ENCODE measurements around the gene HSFX3.
A peak's percentile ranks its signal among the peaks of the same experiment; 100 is the strongest.
"Not testable (repeated sequence)": the region's sequence is repeated elsewhere in the genome, so short reads cannot be mapped to it uniquely, and the experiment has no call there.

HSFX3 gene

DNA sequence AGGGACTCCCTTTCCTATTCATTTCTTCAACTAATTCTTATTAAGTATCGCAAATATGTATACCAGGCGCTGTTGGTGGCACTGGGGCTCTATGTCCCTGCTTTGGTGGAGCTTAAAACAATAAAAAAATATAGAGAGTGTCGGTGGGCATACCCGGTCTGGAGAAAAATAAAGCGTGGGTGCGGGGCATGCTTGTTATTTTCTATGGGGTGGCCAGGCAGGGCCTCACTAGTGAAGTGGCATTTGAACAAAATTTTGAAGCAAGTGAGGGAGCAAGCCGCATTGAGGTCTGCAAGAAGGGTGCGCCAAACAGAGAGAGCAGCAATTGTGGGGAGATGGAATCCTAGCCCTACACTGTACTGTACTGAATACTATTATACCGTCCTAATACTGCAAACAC, 44.1 kb downstream of the HSFX3 start:
- peak overlapping the region; percentile 66 for H3K27ac ChIP-seq

DNA sequence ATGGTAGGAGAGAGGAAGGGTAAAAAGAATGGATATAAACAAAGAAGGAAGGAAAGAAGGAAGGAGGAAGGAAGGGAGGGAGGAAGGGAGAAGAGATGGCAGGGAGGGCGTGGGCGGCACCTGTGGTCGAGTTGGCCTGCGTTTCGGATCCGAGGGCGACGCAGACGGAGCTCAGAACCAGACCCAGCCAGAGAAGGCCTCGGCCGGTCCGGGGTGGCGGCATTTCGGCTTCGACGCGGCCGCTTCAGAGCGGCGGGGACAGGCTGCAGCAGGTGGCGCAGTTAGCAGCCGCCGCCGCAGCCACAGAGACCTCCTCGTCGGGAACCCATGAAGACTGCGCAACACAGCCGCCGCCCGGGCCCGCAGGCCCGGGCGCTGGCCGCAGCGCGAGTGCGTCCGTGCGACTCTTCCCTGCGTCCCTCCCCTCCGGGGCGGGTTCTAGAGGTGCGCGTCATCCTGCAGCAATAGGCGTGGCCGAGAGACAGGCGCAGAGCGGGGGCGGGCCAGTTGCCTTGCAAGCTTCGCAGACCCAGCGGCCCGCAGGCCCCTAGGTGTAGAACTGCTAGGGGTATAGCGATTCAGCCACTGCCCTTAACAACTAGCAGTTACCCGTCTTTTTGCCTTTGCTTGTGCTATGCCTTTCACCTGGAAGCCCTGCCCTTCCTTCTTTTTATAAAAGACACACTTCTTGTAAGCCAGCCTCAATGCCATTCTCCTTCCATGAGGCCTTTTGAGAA, 44.6 kb downstream of the HSFX3 start, which contains the start of gene IDS:
IDS (minus strand) TSS at position 392 of the 737 bp plus-strand sequence; CDS start at position 223, 169 bp downstream.
- peak within 1 kb of the TSS; percentile 66 for H3K27ac ChIP-seq
- TF ChIP-seq, protein P1, sequence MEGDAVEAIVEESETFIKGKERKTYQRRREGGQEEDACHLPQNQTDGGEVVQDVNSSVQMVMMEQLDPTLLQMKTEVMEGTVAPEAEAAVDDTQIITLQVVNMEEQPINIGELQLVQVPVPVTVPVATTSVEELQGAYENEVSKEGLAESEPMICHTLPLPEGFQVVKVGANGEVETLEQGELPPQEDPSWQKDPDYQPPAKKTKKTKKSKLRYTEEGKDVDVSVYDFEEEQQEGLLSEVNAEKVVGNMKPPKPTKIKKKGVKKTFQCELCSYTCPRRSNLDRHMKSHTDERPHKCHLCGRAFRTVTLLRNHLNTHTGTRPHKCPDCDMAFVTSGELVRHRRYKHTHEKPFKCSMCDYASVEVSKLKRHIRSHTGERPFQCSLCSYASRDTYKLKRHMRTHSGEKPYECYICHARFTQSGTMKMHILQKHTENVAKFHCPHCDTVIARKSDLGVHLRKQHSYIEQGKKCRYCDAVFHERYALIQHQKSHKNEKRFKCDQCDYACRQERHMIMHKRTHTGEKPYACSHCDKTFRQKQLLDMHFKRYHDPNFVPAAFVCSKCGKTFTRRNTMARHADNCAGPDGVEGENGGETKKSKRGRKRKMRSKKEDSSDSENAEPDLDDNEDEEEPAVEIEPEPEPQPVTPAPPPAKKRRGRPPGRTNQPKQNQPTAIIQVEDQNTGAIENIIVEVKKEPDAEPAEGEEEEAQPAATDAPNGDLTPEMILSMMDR (conservative IDR thresholded peaks at IDR 0.05), result no peak; the same call in 1 of the 2 replicates

More for the DNA sequence above, 44.1 kb downstream of the HSFX3 start:
- TF ChIP-seq, protein P1 (conservative IDR thresholded peaks at IDR 0.05), result no peak

DNA sequence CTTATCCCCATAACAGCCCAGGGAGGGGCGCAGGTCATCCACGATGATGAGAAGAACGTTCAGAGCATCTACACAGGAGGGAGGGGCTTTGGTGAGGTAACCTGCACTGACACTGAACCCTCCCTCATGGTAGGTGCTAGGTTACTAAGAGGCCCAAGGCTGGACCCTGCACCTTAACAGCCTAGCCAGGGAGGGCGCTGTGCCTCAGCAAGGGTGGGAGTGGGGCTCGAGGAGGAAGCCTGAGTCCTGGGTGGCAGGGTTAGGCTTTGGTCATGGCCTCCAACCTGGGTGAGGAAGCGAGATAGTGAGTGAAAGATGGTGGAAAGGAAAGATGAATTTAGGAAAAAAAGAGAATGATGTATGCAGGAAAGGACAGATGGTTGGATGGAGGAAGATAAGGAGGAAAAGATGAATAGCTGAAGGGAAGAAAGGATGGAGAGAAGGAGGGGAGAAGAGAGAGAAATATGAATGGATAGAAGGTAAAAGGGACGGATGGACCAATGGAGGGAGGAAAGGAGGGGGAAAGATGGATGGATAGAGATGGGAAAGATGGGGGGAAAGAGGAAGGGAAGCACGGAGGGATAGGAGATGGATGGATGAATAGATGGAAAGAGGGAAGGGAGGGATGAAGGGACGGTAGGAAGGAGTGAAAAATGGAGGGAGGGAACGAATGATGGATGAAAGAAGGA, 45.4 kb downstream of the HSFX3 start:
- H3K27ac ChIP-seq, result peak overlapping the region; percentile 66
- TF ChIP-seq, protein P1 (conservative IDR thresholded peaks at IDR 0.05), result no peak

DNA sequence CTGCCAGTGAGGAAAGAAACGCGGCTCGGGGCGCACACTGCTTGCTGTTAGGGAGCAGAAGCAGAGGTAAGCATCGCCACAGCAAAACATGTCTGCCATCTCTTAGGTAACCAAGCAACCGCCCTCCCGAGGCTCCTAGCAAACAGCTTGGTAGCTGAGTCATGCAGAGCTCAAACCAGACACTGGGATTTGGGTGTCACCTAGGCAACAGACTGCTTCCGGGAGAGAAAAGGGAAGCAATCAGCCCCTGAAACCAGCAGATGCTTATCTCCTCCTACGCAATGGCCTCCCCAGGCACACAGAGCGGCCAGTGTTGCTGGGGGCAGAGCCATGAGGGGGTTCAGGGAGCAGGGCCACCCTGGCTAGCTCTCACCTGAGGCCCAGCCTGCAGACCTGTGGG, 46.3 kb downstream of the HSFX3 start:
- not testable (repeated sequence) for H3K27ac ChIP-seq

DNA sequence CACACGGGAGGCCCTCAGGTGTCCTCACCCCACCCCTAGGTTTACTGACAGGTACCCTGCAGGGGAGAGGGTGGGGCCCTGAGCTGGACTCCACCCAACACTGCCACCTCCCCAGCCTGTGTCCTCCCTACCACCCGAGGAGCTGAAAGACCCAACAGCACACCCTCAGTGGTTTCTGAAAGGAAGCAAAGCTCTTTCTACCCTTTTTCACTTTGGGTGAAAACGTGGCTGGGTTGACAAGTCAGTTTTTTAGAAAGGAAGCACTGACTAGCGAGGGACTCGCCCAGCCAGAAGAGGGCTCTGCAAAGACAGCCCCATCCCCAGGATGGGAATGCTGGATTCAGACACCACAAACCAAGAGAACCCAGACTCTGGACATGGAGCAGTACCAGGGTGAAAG, 46.8 kb downstream of the HSFX3 start:
- H3K27ac ChIP-seq, result not testable (repeated sequence)

DNA sequence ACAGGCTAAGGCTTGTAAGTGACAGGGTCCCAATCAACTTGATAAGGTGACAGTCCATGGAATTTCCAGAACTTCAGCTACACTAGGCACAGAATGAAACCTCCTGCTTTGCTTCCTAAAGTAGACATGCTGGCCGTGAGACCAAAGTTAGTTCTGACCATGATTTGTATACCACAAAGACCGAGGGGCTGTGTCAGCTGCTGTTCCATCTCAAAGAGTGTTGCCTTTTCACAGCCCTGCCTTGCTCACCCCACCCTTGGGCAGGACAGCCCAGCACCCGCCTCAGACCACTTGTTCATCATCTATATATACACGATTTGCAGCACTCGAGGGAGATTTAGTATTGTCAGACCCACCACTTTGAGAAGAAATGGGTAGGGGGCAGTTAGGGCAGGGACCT, 50.0 kb downstream of the HSFX3 start:
- H3K27ac ChIP-seq, result no peak overlapping the region
- TF ChIP-seq, protein P1 (conservative IDR thresholded peaks at IDR 0.05), result no peak

DNA sequence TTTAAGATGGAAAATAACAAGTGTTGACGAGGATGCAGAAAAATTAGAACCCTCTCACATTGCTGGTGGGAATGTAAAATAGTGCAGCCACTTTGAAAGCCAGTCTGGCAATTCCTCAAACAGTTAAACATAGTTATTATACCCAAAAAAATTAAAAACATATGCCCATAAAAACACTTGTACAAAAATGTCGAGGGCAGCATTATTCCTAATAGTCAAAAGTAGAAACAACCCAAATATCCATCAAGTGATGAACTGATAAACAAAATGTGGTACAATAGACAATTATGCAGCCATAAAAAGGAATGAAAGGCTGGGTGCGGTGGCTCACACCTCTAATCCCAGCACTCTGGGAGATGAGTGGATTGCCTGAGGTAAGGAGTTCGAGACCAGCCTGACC, 51.0 kb downstream of the HSFX3 start:
- H3K27ac ChIP-seq, result no peak overlapping the region
- TF ChIP-seq, protein P1 (conservative IDR thresholded peaks at IDR 0.05), result no peak

Data from VCaP (cell line).